Measurements from ENCODE around the gene C2orf42. TPM values are rescaled to one million over a fixed set of nuclear protein-coding genes. Genes with fewer than 3 reads are reported as not detected.
"Not testable (repeated sequence)": the region's sequence is repeated elsewhere in the genome, so short reads cannot be mapped to it uniquely, and the experiment has no call there.

Gene C2orf42
- total RNA-seq, 1 experiment from 2014 or later = 10.2 TPM

DNA sequence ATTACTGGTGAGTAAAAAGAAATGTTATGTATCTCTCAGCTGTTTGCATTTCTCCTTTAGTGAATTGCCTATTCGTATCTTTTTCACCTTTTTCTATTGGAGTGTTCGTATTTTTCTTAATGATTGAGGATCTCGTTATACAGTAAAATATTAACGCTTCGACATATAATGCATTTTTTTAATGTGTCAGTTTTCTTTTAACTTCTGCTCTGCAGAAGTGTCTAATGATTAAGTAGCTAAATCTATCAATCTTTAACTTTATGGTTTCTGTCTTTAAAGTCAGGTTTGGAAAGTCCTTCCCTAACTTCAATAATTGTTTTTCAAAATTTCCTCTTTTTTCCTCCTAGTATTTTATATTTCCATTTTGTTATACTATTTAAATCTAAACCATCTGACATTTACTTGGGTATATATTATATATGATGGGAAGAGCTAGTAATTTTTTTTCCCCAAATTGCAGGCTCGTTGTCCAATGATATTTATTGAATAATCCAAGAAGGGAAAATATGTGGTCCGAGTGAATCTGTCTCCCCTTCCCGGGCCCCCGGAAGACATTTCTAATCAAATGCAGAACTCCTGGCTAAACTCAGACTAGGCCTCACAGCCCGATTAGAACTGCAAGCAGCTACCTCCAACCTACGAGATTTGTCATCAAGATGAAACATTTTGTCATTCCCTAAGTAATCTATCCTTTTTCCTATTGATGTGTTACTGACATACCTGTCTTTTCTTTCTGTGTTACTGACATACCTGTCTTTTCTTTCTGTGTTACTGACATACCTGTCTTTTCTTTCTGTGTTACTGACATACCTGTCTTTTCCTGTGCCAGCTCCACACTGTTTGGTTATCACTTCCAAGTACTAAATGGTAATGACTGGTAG lies 86.3 kb downstream of the C2orf42 start:
- DNase-seq (ENCODE audit: low spot score) = no peak

DNA sequence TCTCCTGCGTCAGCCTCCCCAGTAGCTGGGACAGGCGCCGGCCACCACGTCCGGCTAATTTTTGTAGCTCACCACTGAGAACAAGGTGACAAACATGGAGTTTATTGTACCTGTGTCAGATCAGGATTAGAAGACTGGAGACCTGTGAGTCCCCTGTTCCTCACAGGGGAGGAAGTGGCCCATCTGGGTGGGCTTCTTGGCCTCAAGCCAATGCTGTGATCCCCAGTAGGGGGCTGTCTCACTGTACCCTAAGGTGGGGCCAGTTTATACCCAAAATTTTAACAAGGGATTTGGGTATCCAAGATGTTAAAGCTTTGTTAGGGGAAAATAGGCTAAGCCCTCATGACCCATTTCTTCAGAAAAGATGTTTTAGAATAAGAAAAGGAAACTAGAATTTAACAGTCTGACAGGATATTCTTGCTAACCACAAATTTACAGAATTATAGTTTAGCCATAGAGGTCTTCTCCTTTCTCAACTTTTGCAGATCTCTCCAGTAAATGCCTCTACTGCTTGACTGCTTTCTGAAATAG lies 87.2 kb downstream of the C2orf42 start:
- DNase-seq (ENCODE audit: low spot score) = no peak

DNA sequence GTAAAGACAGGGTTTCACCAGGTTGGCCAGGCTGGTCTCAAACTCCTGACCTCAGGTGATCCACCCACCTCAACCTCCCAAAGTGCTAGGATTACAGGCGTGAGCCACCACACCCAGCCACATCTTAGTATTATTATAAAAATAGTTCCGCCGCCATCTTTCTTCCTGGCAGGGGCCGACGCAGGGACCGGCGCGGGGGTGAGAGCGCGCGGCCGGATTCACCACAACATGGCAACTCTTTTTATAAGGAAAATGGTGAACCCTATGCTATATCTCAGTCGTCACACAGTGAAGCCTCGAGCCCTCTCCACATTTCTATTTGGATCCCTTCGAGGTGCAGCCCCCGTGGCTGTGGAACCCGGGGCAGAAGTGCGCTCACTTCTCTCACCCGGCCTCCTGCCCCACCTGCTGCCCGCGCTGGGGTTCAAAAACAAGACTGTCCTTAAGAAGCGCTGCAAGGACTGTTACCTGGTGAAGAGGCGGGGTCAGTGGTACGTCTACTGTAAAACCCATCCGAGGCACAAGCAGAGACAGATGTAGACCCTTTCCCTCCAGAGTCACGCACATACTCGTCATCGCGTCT lies 88.4 kb downstream of the C2orf42 start:
- not testable (repeated sequence) for DNase-seq (ENCODE audit: low spot score)

DNA sequence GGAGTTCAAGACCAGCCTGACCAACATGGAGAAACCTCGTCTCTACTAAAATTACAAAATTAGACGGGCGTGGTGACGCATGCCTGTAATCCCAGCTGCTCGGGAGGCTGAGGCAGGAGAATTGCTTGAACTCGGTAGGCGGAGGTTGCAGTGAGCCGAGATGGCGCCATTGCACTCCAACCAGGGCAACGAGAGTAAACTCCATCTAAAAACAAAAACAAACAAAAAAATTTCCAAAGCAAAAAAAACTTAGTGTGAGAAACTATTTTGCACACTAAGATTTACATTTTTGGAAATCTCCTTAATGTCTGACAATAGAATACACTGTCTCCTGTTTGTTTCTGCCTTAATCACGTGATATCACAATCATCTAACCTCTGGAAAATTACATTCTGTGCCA lies 89.1 kb downstream of the C2orf42 start:
- DNase-seq (ENCODE audit: low spot score) = not testable (repeated sequence)

DNA sequence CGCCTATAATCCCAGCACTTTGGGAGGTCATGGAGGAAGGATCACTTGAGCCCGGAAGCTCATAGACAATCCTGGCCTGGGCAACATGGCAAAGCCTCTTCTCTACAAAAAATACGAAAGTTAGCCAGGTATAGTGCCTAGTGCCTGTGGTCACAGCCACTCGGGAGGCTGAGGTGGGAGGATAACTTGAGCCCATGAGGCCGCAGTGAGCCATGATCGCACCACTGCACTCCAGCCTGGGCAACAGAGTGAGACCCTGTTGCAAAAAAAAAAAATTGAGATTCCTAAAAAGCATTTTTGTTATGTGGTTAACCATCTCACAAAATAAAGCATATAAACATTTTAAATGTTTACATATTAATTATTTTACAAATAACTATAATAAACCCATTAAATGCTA lies 89.6 kb downstream of the C2orf42 start:
- DNase-seq (ENCODE audit: low spot score) = no peak

Other genes starting within 250 kb of the C2orf42 start
- gene ASPRV1, start 229.4 kb downstream of the C2orf42 start, total RNA-seq (2014; rRNA removed; shearing (Covaris generic)) = 0.23 TPM in 1 of 2 replicates, not detected in the other
- 15.1 and 23.2 TPM in 2 replicates for gene PCBP1, start 103.5 kb downstream of the C2orf42 start, total RNA-seq (2014; rRNA removed; shearing (Covaris generic))
- 47.2 and 52.4 TPM in 2 replicates for gene TIA1, start 57.6 kb upstream of the C2orf42 start, total RNA-seq (2014; rRNA removed; shearing (Covaris generic))
- gene PCYOX1, start 67.1 kb upstream of the C2orf42 start, total RNA-seq (2014; rRNA removed; shearing (Covaris generic)) = 22.0 and 22.4 TPM in 2 replicates
- 375 and 382 TPM in 2 replicates for gene SNRPG, start 102.7 kb upstream of the C2orf42 start, total RNA-seq (2014; rRNA removed; shearing (Covaris generic))
- gene FAM136A, start 111.0 kb upstream of the C2orf42 start, total RNA-seq (2014; rRNA removed; shearing (Covaris generic)) = 50.4 and 60.7 TPM in 2 replicates